GM21786 (cell line): ENCODE results near the gene UQCC2.

Experiments used
- ATAC-seq: cut with Tn5 transposase; IDR thresholded peaks from one replicate; pipeline ENCODE4 v1.9.1; 2021; ENCODE audit not compliant: unreplicated experiment

Gene UQCC2

GRCh38 chr6:33658982-33659689, 52.4 kb downstream of the UQCC2 start:
- ATAC-seq, result no peak

GRCh38 chr6:33656844-33657243, 54.7 kb downstream of the UQCC2 start:
- ATAC-seq, result no peak

GRCh38 chr6:33654831-33655554, 56.5 kb downstream of the UQCC2 start:
- ATAC-seq, result no peak

GRCh38 chr6:33652002-33652401, 59.5 kb downstream of the UQCC2 start:
- no peak for ATAC-seq

- no peak for ATAC-seq
Measured at GRCh38 chr6:33651403-33651802, 60.1 kb downstream of the UQCC2 start.
